Activated CD4-positive, alpha-beta T cell treated with anti-CD3 and anti-CD28 coated beads, Interleukin-2, amount 10 ng/mL, durations not matched to agents 24 days and 14 days (primary cell): ENCODE data around the gene PCSK6. TPM values are rescaled to one million over a fixed set of nuclear protein-coding genes. Genes with fewer than 3 reads are reported as not detected.
A peak's percentile ranks its signal among the peaks of the same experiment; 100 is the strongest.

Experiments used
- DNase-seq: peaks from one replicate; pipeline ENCODE4 v3.0.0; 2022
- H3K27ac Mint-ChIP-seq: one replicate; pipeline ENCODE4 v1.8.0; 2022; ENCODE audit warnings: mild to moderate bottlenecking, mixed read lengths
- H3K27me3 Mint-ChIP-seq: one replicate; pipeline ENCODE4 v1.8.0; 2022; ENCODE audit warnings: mixed read lengths
- H3K36me3 Mint-ChIP-seq: one replicate; pipeline ENCODE4 v1.8.0; 2022; ENCODE audit warnings: low read depth, mild to moderate bottlenecking, mixed read lengths
- H3K4me1 Mint-ChIP-seq: one replicate; pipeline ENCODE4 v1.8.0; 2021; ENCODE audit warnings: mixed read lengths
- H3K4me3 Mint-ChIP-seq: one replicate; pipeline ENCODE4 v1.8.0; 2022; ENCODE audit warnings: mild to moderate bottlenecking, moderate library complexity, mixed read lengths
- H3K9me3 Mint-ChIP-seq: one replicate; pipeline ENCODE4 v1.8.0; 2021; ENCODE audit warnings: mixed read lengths
- intact Hi-C: fragments of 100-400 bp; cut with micrococcal nuclease; formaldehyde crosslinking; loops from one replicate; pipeline ENCODE4 v1.15.1; 2023
- total RNA-seq: library from RNA; stranded (reverse); gene quantifications from 2 replicates; pipeline ENCODE4 v1.2.3, GENCODE V29; 2022

The PCSK6 gene
- total RNA-seq, 1 donor from 2014 or later = 5.4 TPM

- Mint-ChIP-seq H3K4me3 (peak overlapping the region; percentile 92), H3K27ac (peak overlapping the region; percentile 85), H3K9me3 (no peaks in the 10 kb centered on the region), H3K4me1 (peaks cover 24% of the 10 kb centered on the region), H3K36me3 (peaks cover 57% of the 10 kb centered on the region), H3K27me3 (no peaks in the 10 kb centered on the region)
- intact Hi-C loops = loop anchor here (1.0 to 10.0 kb wide), 6 partner anchors 13 to 932 kb away; partner anchors contain the start of genes ADAMTS17, ASB7, LINS1 and SNRPA1
- DNase-seq = peak; percentile 71
Measured at GRCh38 chr15:101276501-101277037, 212.9 kb downstream of the PCSK6 start.

GRCh38 chr15:101275018-101275417 is 214.5 kb downstream of the PCSK6 start:
- Mint-ChIP-seq H3K27me3 (no peaks in the 10 kb centered on the region), H3K9me3 (no peaks in the 10 kb centered on the region), H3K36me3 (peaks cover 56% of the 10 kb centered on the region), H3K27ac (peak overlapping the region; percentile 45), H3K4me1 (peaks cover 27% of the 10 kb centered on the region), H3K4me3 (peak overlapping the region; percentile 92)
- intact Hi-C loops = loop anchor here (1.0 to 10.0 kb wide), 4 partner anchors 23 to 930 kb away; partner anchors contain the start of genes ADAMTS17, ASB7, CHSY1 and LINS1
- no peak for DNase-seq

- DNase-seq = no peak
- no peaks in the 10 kb centered on the region for H3K9me3 Mint-ChIP-seq
- no peak overlapping the region for H3K27ac Mint-ChIP-seq
- no peaks in the 10 kb centered on the region for H3K27me3 Mint-ChIP-seq
- no peak overlapping the region for H3K4me3 Mint-ChIP-seq
- H3K4me1 Mint-ChIP-seq = peaks cover 27% of the 10 kb centered on the region
- intact Hi-C loops = loop anchor here (10.0 kb wide), 1 partner anchor 929 kb away; the partner anchor contains the start of gene ADAMTS17
- peaks cover 55% of the 10 kb centered on the region for H3K36me3 Mint-ChIP-seq
Measured at GRCh38 chr15:101273534-101273933, 216.0 kb downstream of the PCSK6 start.

GRCh38 chr15:101272584-101272983 is 216.9 kb downstream of the PCSK6 start:
- no peak for DNase-seq
- H3K4me1 Mint-ChIP-seq = peaks cover 22% of the 10 kb centered on the region
- no peaks in the 10 kb centered on the region for H3K27me3 Mint-ChIP-seq
- H3K4me3 Mint-ChIP-seq = no peak overlapping the region
- intact Hi-C loops = loop anchor here (10.0 kb wide), 1 partner anchor 928 kb away; the partner anchor contains the start of gene ADAMTS17
- H3K27ac Mint-ChIP-seq = no peak overlapping the region
- peaks cover 53% of the 10 kb centered on the region for H3K36me3 Mint-ChIP-seq
- H3K9me3 Mint-ChIP-seq = no peaks in the 10 kb centered on the region

- H3K27me3 Mint-ChIP-seq = no peaks in the 10 kb centered on the region
- peaks cover 9% of the 10 kb centered on the region for H3K4me1 Mint-ChIP-seq
- H3K4me3 Mint-ChIP-seq = no peak overlapping the region
- intact Hi-C loops = loop anchor here (10.0 kb wide), 1 partner anchor 925 kb away; the partner anchor contains the start of gene ADAMTS17
- no peaks in the 10 kb centered on the region for H3K9me3 Mint-ChIP-seq
- no peak overlapping the region for H3K27ac Mint-ChIP-seq
- no peak for DNase-seq
- H3K36me3 Mint-ChIP-seq = peaks cover 44% of the 10 kb centered on the region
Measured at GRCh38 chr15:101269479-101270223, 219.9 kb downstream of the PCSK6 start.

GRCh38 chr15:101267320-101268104 is 222.0 kb downstream of the PCSK6 start:
- H3K4me1 Mint-ChIP-seq = peaks cover 7% of the 10 kb centered on the region
- DNase-seq = no peak
- no peaks in the 10 kb centered on the region for H3K27me3 Mint-ChIP-seq
- no peak overlapping the region for H3K27ac Mint-ChIP-seq
- H3K9me3 Mint-ChIP-seq = no peaks in the 10 kb centered on the region
- peaks cover 25% of the 10 kb centered on the region for H3K36me3 Mint-ChIP-seq
- intact Hi-C loops = no loop called here
- no peak overlapping the region for H3K4me3 Mint-ChIP-seq

- H3K9me3 Mint-ChIP-seq = no peaks in the 10 kb centered on the region
- H3K36me3 Mint-ChIP-seq = peaks cover 19% of the 10 kb centered on the region
- H3K4me3 Mint-ChIP-seq = no peak overlapping the region
- H3K4me1 Mint-ChIP-seq = peaks cover 7% of the 10 kb centered on the region
- H3K27me3 Mint-ChIP-seq = peaks cover 4% of the 10 kb centered on the region
- DNase-seq = no peak
- intact Hi-C loops = no loop called here
- H3K27ac Mint-ChIP-seq = no peak overlapping the region
Measured at GRCh38 chr15:101266787-101267186, 222.7 kb downstream of the PCSK6 start.

- peaks cover 12% of the 10 kb centered on the region for H3K36me3 Mint-ChIP-seq
- peaks cover 4% of the 10 kb centered on the region for H3K4me1 Mint-ChIP-seq
- no peak overlapping the region for H3K27ac Mint-ChIP-seq
- intact Hi-C loops = no loop called here
- DNase-seq = no peak
- H3K4me3 Mint-ChIP-seq = no peak overlapping the region
- peaks cover 7% of the 10 kb centered on the region for H3K27me3 Mint-ChIP-seq
- no peaks in the 10 kb centered on the region for H3K9me3 Mint-ChIP-seq
Measured at GRCh38 chr15:101266034-101266433, 223.5 kb downstream of the PCSK6 start.

GRCh38 chr15:101264911-101265641 is 224.4 kb downstream of the PCSK6 start:
- H3K4me3 Mint-ChIP-seq = no peak overlapping the region
- no peak for DNase-seq
- peaks cover 7% of the 10 kb centered on the region for H3K36me3 Mint-ChIP-seq
- peaks cover 7% of the 10 kb centered on the region for H3K27me3 Mint-ChIP-seq
- intact Hi-C loops = no loop called here
- H3K9me3 Mint-ChIP-seq = no peaks in the 10 kb centered on the region
- H3K27ac Mint-ChIP-seq = no peak overlapping the region
- H3K4me1 Mint-ChIP-seq = peaks cover 4% of the 10 kb centered on the region

- H3K27me3 Mint-ChIP-seq = peaks cover 12% of the 10 kb centered on the region
- no peak overlapping the region for H3K4me3 Mint-ChIP-seq
- H3K4me1 Mint-ChIP-seq = peaks cover 4% of the 10 kb centered on the region
- H3K36me3 Mint-ChIP-seq = peaks cover 2% of the 10 kb centered on the region
- no peaks in the 10 kb centered on the region for H3K9me3 Mint-ChIP-seq
- no peak overlapping the region for H3K27ac Mint-ChIP-seq
- no peak for DNase-seq
- intact Hi-C loops = no loop called here
Measured at GRCh38 chr15:101264011-101264410, 225.5 kb downstream of the PCSK6 start.

GRCh38 chr15:101262551-101262950 is 227.0 kb downstream of the PCSK6 start:
- intact Hi-C loops = no loop called here
- H3K4me1 Mint-ChIP-seq = peaks cover 8% of the 10 kb centered on the region

GRCh38 chr15:101258238-101259144 is 231.0 kb downstream of the PCSK6 start:
- intact Hi-C loops = loop anchor here (1.0 to 5.0 kb wide), 4 partner anchors 18 to 341 kb away; partner anchors contain the start of genes LRRK1 and SELENOS
- peaks cover 19% of the 10 kb centered on the region for H3K27me3 Mint-ChIP-seq
- peak; percentile 87 for DNase-seq
- no peak overlapping the region for H3K4me3 Mint-ChIP-seq
- H3K9me3 Mint-ChIP-seq = no peaks in the 10 kb centered on the region
- no peak overlapping the region for H3K27ac Mint-ChIP-seq
- no peaks in the 10 kb centered on the region for H3K36me3 Mint-ChIP-seq
- peaks cover 25% of the 10 kb centered on the region for H3K4me1 Mint-ChIP-seq

More at GRCh38 chr15:101262551-101262950, 227.0 kb downstream of the PCSK6 start:
- no peak for DNase-seq
- Mint-ChIP-seq H3K27ac (no peak overlapping the region), H3K4me3 (no peak overlapping the region), H3K9me3 (no peaks in the 10 kb centered on the region), H3K36me3 (no peaks in the 10 kb centered on the region), H3K27me3 (peaks cover 19% of the 10 kb centered on the region)
